ENCODE results near the gene PKN3. TPM values are rescaled to one million over a fixed set of nuclear protein-coding genes. Genes with fewer than 3 reads are reported as not detected.

Gene PKN3
- polyA plus RNA-seq, 1 donor from 2014 or later = 0.06 TPM

- Histone ChIP-seq H3K9me3 (ENCODE audit: low read length) (no peaks in the 10 kb centered on the region), H3K9ac (ENCODE audit: low read length) (no peak overlapping the region), H3K79me2 (replicated peaks; ENCODE audit: insufficient read depth, low read length) (no peaks in the 10 kb centered on the region), H3K27ac (ENCODE audit: low read length) (no peak overlapping the region), H2AFZ (ENCODE audit: low read depth, low read length) (no peak overlapping the region), H3K36me3 (ENCODE audit: insufficient read depth, low read length) (no peaks in the 10 kb centered on the region), H4K20me1 (ENCODE audit: insufficient read depth) (no peaks in the 10 kb centered on the region), H3K27me3 (ENCODE audit: insufficient read depth, low read depth, low read length) (no peaks in the 10 kb centered on the region), H3F3A (ENCODE audit: insufficient read depth, low read length, poor library complexity, severe bottlenecking) (no peaks in the 10 kb centered on the region), H3K4me2 (ENCODE audit: low read length) (no peak overlapping the region), H3K9me2 (ENCODE audit: insufficient read depth, low read length) (no peaks in the 10 kb centered on the region), H3K4me3 (ENCODE audit: low read length) (no peak overlapping the region)
- TF ChIP-seq EZH2 (IDR thresholded peaks at IDR 0.05; ENCODE audit: borderline replicate concordance, insufficient read depth, low read length, poor library complexity, severe bottlenecking) (no peak), EP300 (conservative IDR thresholded peaks at IDR 0.05; ENCODE audit: poor library complexity, severe bottlenecking) (no peak), RAD21 (conservative IDR thresholded peaks at IDR 0.05) (no peak), REST (IDR thresholded peaks at IDR 0.05; ENCODE audit: borderline replicate concordance) (no peak), SMC3 (conservative IDR thresholded peaks at IDR 0.05; ENCODE audit: poor library complexity) (no peak), MXI1 (conservative IDR thresholded peaks at IDR 0.05; ENCODE audit: poor library complexity, severe bottlenecking) (no peak), TAF1 (IDR thresholded peaks at IDR 0.05; ENCODE audit: low read depth) (no peak), CTCF (IDR thresholded peaks at IDR 0.05; ENCODE audit: poor library complexity, severe bottlenecking) (no peak), POLR2AphosphoS5 (IDR thresholded peaks at IDR 0.05) (no peak)
Observed at GRCh38 chr9:128757602-128758001, 55.3 kb downstream of the PKN3 start.

- no peak overlapping the region for H3K4me3 ChIP-seq (ENCODE audit: low read length)
- no peak overlapping the region for H3K27ac ChIP-seq (ENCODE audit: low read length)
- H3K9ac ChIP-seq (ENCODE audit: low read length) = no peak overlapping the region
- no peaks in the 10 kb centered on the region for H3K36me3 ChIP-seq (ENCODE audit: insufficient read depth, low read length)
- H3K4me2 ChIP-seq (ENCODE audit: low read length) = no peak overlapping the region
- H3K9me2 ChIP-seq (ENCODE audit: insufficient read depth, low read length) = no peaks in the 10 kb centered on the region
- H3F3A ChIP-seq (ENCODE audit: insufficient read depth, low read length, poor library complexity, severe bottlenecking) = no peaks in the 10 kb centered on the region
- H2AFZ ChIP-seq (ENCODE audit: low read depth, low read length) = no peak overlapping the region
- no peaks in the 10 kb centered on the region for H4K20me1 ChIP-seq (ENCODE audit: insufficient read depth)
- no peak for TF ChIP-seq SMC3 (conservative IDR thresholded peaks at IDR 0.05; ENCODE audit: poor library complexity)
- TF ChIP-seq REST (IDR thresholded peaks at IDR 0.05; ENCODE audit: borderline replicate concordance) = no peak
- TF ChIP-seq EP300 (conservative IDR thresholded peaks at IDR 0.05; ENCODE audit: poor library complexity, severe bottlenecking) = no peak
- TF ChIP-seq MXI1 (conservative IDR thresholded peaks at IDR 0.05; ENCODE audit: poor library complexity, severe bottlenecking) = no peak
- no peaks in the 10 kb centered on the region for H3K9me3 ChIP-seq (ENCODE audit: low read length)
- no peaks in the 10 kb centered on the region for H3K79me2 ChIP-seq (replicated peaks; ENCODE audit: insufficient read depth, low read length)
- no peaks in the 10 kb centered on the region for H3K27me3 ChIP-seq (ENCODE audit: insufficient read depth, low read depth, low read length)
Observed at GRCh38 chr9:128762671-128763449, 60.6 kb downstream of the PKN3 start.
